ENCODE measurements around the gene TAF1. TPM values are rescaled to one million over a fixed set of nuclear protein-coding genes. Genes with fewer than 3 reads are reported as not detected.
"Not testable (repeated sequence)": the region's sequence is repeated elsewhere in the genome, so short reads cannot be mapped to it uniquely, and the experiment has no call there.

TAF1 gene
- total RNA-seq, 1 donor from 2014 or later, result 14.6 TPM

- DNase-seq (ENCODE audit: missing footprints) (no peak), ATAC-seq (no peak)
- intact Hi-C loops (cut with DNase I), result loop anchor here (10.0 kb wide), 1 partner anchor 161 kb away; no protein-coding TSS in a partner anchor
Measured at GRCh38 chrX:71393919-71394318, 27.8 kb downstream of the TAF1 start.

- intact Hi-C loops (cut with DNase I), result loop anchor here (10.0 kb wide), 1 partner anchor 158 kb away; no protein-coding TSS in a partner anchor
- DNase-seq (ENCODE audit: missing footprints) (no peak), ATAC-seq (no peak)
Measured at GRCh38 chrX:71396576-71396975, 30.4 kb downstream of the TAF1 start.

GRCh38 chrX:71400710-71401109 is 34.6 kb downstream of the TAF1 start:
- intact Hi-C loops (cut with DNase I), result no loop called here
- ATAC-seq (no peak), DNase-seq (ENCODE audit: missing footprints) (no peak)

- ATAC-seq; intact Hi-C loops (cut with DNase I); DNase-seq (ENCODE audit: missing footprints): not testable (repeated sequence)
Measured at GRCh38 chrX:71416260-71416659, 50.1 kb downstream of the TAF1 start.

- intact Hi-C loops (cut with DNase I), result no loop called here
- DNase-seq (ENCODE audit: missing footprints) (no peak), ATAC-seq (no peak)
Measured at GRCh38 chrX:71420686-71421085, 54.5 kb downstream of the TAF1 start.

GRCh38 chrX:71432733-71433132 is 66.6 kb downstream of the TAF1 start:
- ATAC-seq (no peak), DNase-seq (ENCODE audit: missing footprints) (no peak)
- intact Hi-C loops (cut with DNase I), result no loop called here

- no peak for ATAC-seq
- intact Hi-C loops (cut with DNase I), result no loop called here
- no peak for DNase-seq (ENCODE audit: missing footprints)
Measured at GRCh38 chrX:71438750-71439149, 72.6 kb downstream of the TAF1 start.

GRCh38 chrX:71439420-71439819 is 73.3 kb downstream of the TAF1 start:
- intact Hi-C loops (cut with DNase I), result no loop called here
- no peak for DNase-seq (ENCODE audit: missing footprints)
- ATAC-seq, result no peak

- ATAC-seq (no peak), DNase-seq (ENCODE audit: missing footprints) (no peak)
- intact Hi-C loops (cut with DNase I), result no loop called here
Measured at GRCh38 chrX:71439896-71440295, 73.7 kb downstream of the TAF1 start.

- intact Hi-C loops (cut with DNase I), result no loop called here
- ATAC-seq (no peak), DNase-seq (ENCODE audit: missing footprints) (no peak)
Measured at GRCh38 chrX:71440401-71440800, 74.2 kb downstream of the TAF1 start.

- DNase-seq (ENCODE audit: missing footprints); intact Hi-C loops (cut with DNase I); ATAC-seq: not testable (repeated sequence)
Measured at GRCh38 chrX:71441809-71442208, 75.7 kb downstream of the TAF1 start.

GRCh38 chrX:71450433-71451106 is 84.4 kb downstream of the TAF1 start:
- DNase-seq (ENCODE audit: missing footprints) (no peak), ATAC-seq (no peak)
- intact Hi-C loops (cut with DNase I), result loop anchor here (10.0 kb wide), 1 partner anchor 66 kb away; no protein-coding TSS in a partner anchor

GRCh38 chrX:71451518-71451917 is 85.4 kb downstream of the TAF1 start:
- DNase-seq (ENCODE audit: missing footprints); ATAC-seq: not testable (repeated sequence)
- intact Hi-C loops (cut with DNase I), result loop anchor here (10.0 kb wide), 1 partner anchor 67 kb away; no protein-coding TSS in a partner anchor

- no peak for DNase-seq (ENCODE audit: missing footprints)
- intact Hi-C loops (cut with DNase I), result loop anchor here (10.0 kb wide), 1 partner anchor 68 kb away; no protein-coding TSS in a partner anchor
- no peak for ATAC-seq
Measured at GRCh38 chrX:71453056-71453455, 86.9 kb downstream of the TAF1 start.

- DNase-seq (ENCODE audit: missing footprints) (no peak), ATAC-seq (no peak)
- intact Hi-C loops (cut with DNase I), result loop anchor here (10.0 kb wide), 1 partner anchor 69 kb away; no protein-coding TSS in a partner anchor
Measured at GRCh38 chrX:71454222-71454621, 88.1 kb downstream of the TAF1 start.

GRCh38 chrX:71458866-71459265 is 92.7 kb downstream of the TAF1 start:
- no peak for ATAC-seq
- DNase-seq (ENCODE audit: missing footprints), result no peak
- intact Hi-C loops (cut with DNase I), result loop anchor here (10.0 kb wide), 1 partner anchor 74 kb away; no protein-coding TSS in a partner anchor

GRCh38 chrX:71464968-71465367 is 98.8 kb downstream of the TAF1 start:
- intact Hi-C loops (cut with DNase I), result no loop called here
- DNase-seq (ENCODE audit: missing footprints) (no peak), ATAC-seq (no peak)

- intact Hi-C loops (cut with DNase I), result no loop called here
- DNase-seq (ENCODE audit: missing footprints) (no peak), ATAC-seq (no peak)
Measured at GRCh38 chrX:71466979-71467523, 100.9 kb downstream of the TAF1 start.

GRCh38 chrX:71475785-71476540 is 109.8 kb downstream of the TAF1 start:
- intact Hi-C loops (cut with DNase I), result no loop called here
- ATAC-seq, result no peak

More at GRCh38 chrX:71475785-71476540, 109.8 kb downstream of the TAF1 start:
- DNase-seq (ENCODE audit: missing footprints), result no peak

Data from Right ventricle myocardium inferior (tissue), 1 donor.